ENCODE results near the gene PPP1R27.
"Not testable (repeated sequence)": the region's sequence is repeated elsewhere in the genome, so short reads cannot be mapped to it uniquely, and the experiment has no call there.

Gene PPP1R27

GRCh38 chr17:81844327-81844851, 9.5 kb upstream of the PPP1R27 start:
- Histone ChIP-seq H3K27ac (ENCODE audit: low read length) (no peak overlapping the region), H3K4me3 (ENCODE audit: low read length) (no peak overlapping the region), H3K36me3 (ENCODE audit: insufficient read depth, low read depth, low read length) (peaks cover 59% of the 10 kb centered on the region), H3K27me3 (ENCODE audit: insufficient read depth, low read length) (no peaks in the 10 kb centered on the region), H3K9ac (ENCODE audit: low read depth, low read length) (no peak overlapping the region), H3K9me3 (ENCODE audit: insufficient read depth, low read depth, low read length) (no peaks in the 10 kb centered on the region), H3K4me1 (ENCODE audit: insufficient read depth, low read length) (no peaks in the 10 kb centered on the region)

DNA sequence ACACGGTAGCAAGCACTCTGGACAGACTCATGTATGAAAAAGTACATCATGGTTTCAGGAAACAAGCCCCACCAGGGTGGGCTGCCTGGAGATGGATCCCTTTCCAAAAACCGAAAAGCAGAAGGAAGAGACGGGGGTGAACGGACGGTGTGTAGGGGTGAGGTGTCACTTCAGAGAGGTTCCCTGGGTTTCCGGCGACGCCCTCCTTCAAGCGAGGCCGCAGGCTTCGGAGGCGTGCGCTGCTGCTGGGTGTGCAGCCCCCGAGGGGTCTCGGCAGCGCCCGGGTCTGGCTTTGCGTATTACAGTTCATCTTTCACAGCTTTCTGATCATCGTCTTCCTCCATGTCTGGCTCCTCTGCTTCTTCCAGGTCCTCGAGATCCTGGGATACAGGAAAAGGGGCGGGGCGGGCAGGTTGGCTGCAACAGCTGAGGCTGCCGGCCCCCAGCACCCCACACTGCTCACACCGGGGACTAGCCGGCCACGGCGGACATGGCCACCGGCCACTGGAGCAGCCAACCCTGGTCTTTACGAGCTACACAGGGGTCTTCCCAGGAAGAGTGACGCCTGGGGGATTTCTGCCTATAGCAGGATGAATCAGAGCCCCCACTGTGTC, 9.0 kb upstream of the PPP1R27 start:
- no peak overlapping the region for H3K27ac ChIP-seq (ENCODE audit: low read length)
- H3K36me3 ChIP-seq (ENCODE audit: insufficient read depth, low read depth, low read length) = peaks cover 59% of the 10 kb centered on the region
- no peaks in the 10 kb centered on the region for H3K4me1 ChIP-seq (ENCODE audit: insufficient read depth, low read length)
- no peaks in the 10 kb centered on the region for H3K27me3 ChIP-seq (ENCODE audit: insufficient read depth, low read length)
- no peaks in the 10 kb centered on the region for H3K9me3 ChIP-seq (ENCODE audit: insufficient read depth, low read depth, low read length)
- H3K4me3 ChIP-seq (ENCODE audit: low read length) = no peak overlapping the region
- no peak overlapping the region for H3K9ac ChIP-seq (ENCODE audit: low read depth, low read length)

GRCh38 chr17:81842725-81843504, 8.1 kb upstream of the PPP1R27 start:
- H3K36me3 ChIP-seq (ENCODE audit: insufficient read depth, low read depth, low read length) = peaks cover 55% of the 10 kb centered on the region
- no peak overlapping the region for H3K9ac ChIP-seq (ENCODE audit: low read depth, low read length)
- H3K27ac ChIP-seq (ENCODE audit: low read length) = no peak overlapping the region
- H3K4me1 ChIP-seq (ENCODE audit: insufficient read depth, low read length) = no peaks in the 10 kb centered on the region
- no peaks in the 10 kb centered on the region for H3K27me3 ChIP-seq (ENCODE audit: insufficient read depth, low read length)
- H3K9me3 ChIP-seq (ENCODE audit: insufficient read depth, low read depth, low read length) = no peaks in the 10 kb centered on the region
- H3K4me3 ChIP-seq (ENCODE audit: low read length) = no peak overlapping the region

- Histone ChIP-seq H3K27me3 (ENCODE audit: insufficient read depth, low read length) (no peaks in the 10 kb centered on the region), H3K9ac (ENCODE audit: low read depth, low read length) (no peak overlapping the region), H3K36me3 (ENCODE audit: insufficient read depth, low read depth, low read length) (peaks cover 51% of the 10 kb centered on the region), H3K4me3 (ENCODE audit: low read length) (no peak overlapping the region), H3K4me1 (ENCODE audit: insufficient read depth, low read length) (no peaks in the 10 kb centered on the region), H3K9me3 (ENCODE audit: insufficient read depth, low read depth, low read length) (no peaks in the 10 kb centered on the region), H3K27ac (ENCODE audit: low read length) (no peak overlapping the region)
Observed at GRCh38 chr17:81842378-81842724, 7.5 kb upstream of the PPP1R27 start.

- Histone ChIP-seq H3K27ac (ENCODE audit: low read length) (no peak overlapping the region), H3K9me3 (ENCODE audit: insufficient read depth, low read depth, low read length) (no peaks in the 10 kb centered on the region), H3K4me3 (ENCODE audit: low read length) (no peak overlapping the region), H3K36me3 (ENCODE audit: insufficient read depth, low read depth, low read length) (peaks cover 46% of the 10 kb centered on the region), H3K4me1 (ENCODE audit: insufficient read depth, low read length) (no peaks in the 10 kb centered on the region), H3K27me3 (ENCODE audit: insufficient read depth, low read length) (no peaks in the 10 kb centered on the region), H3K9ac (ENCODE audit: low read depth, low read length) (no peak overlapping the region)
Observed at GRCh38 chr17:81841866-81842265, 7.0 kb upstream of the PPP1R27 start.

DNA sequence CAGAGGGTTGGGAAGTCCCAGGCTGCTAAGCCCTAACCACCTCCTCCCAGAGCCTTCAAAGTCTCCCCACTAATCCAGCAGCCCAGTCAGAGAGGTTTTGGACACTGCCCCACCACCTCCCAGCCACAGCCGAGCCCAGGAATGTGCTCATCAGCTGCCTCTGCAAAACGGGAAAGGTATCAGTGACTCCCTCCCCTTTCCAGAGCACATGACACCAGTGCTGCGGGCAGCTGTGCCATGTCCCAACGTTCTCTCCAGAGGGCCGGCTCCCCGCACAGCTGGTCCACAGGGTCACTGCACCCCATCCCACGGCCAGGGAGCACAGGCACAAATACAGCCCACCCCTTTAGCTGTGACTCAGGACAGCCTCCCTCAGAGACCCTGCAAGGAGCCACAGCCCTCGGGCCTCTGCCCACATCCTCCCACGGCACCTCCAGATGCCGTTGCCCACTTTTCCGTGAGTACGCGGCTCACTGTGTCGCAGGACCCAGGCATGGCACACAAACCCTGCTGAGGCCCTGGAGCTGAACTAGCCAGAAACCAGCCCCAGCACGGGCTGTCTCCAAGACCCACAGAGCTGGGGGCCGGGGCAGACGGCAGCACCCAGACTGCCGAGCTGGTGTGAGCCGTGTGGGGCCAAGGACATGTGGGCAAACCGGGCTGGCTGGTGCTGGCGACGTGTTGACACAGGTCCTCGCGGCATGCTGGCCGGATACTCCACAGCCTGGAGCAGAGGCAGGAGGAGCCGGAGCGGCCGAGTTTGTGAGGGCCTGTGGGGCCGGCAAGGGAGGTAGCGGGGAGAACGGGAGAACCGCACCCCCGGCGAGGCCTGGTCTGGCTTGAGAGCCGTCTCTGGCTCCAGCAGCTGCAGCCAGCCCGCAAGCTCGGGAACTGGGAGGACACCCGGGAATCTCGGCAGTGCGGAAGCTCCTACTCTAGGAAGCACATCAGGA, 6.3 kb upstream of the PPP1R27 start:
- no peak overlapping the region for H3K27ac ChIP-seq (ENCODE audit: low read length)
- H3K4me1 ChIP-seq (ENCODE audit: insufficient read depth, low read length) = no peaks in the 10 kb centered on the region

DNA sequence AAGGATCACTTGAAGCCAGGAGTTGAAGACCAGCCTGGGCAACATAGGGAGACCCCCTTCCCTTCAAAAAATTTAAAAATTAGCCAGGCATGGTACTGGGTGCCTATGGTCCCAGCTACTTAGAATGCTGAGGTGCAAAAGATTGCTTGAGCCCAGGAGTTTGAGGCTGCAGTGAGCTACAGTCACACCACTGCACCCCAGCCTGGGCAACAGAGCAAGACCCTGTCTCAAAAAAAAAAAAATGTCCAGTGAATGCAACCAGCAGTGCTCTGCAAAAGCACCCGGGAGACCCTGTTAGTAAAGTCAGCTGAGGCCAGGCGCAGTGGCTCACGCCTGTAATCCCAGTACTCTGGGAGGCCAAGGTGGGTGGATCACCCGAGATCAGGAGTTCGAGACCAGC, 5.2 kb upstream of the PPP1R27 start:
- H3K27ac ChIP-seq (ENCODE audit: low read length); H3K4me1 ChIP-seq (ENCODE audit: insufficient read depth, low read length); H3K9ac ChIP-seq (ENCODE audit: low read depth, low read length); H3K27me3 ChIP-seq (ENCODE audit: insufficient read depth, low read length); H3K4me3 ChIP-seq (ENCODE audit: low read length); H3K9me3 ChIP-seq (ENCODE audit: insufficient read depth, low read depth, low read length): not testable (repeated sequence)
- H3K36me3 ChIP-seq (ENCODE audit: insufficient read depth, low read depth, low read length) = peaks cover 28% of the 10 kb centered on the region

More for the DNA sequence above, 6.3 kb upstream of the PPP1R27 start:
- Histone ChIP-seq H3K36me3 (ENCODE audit: insufficient read depth, low read depth, low read length) (peaks cover 38% of the 10 kb centered on the region), H3K4me3 (ENCODE audit: low read length) (no peak overlapping the region), H3K27me3 (ENCODE audit: insufficient read depth, low read length) (no peaks in the 10 kb centered on the region), H3K9ac (ENCODE audit: low read depth, low read length) (no peak overlapping the region), H3K9me3 (ENCODE audit: insufficient read depth, low read depth, low read length) (no peaks in the 10 kb centered on the region)

GRCh38 chr17:81839301-81839700, 4.5 kb upstream of the PPP1R27 start:
- H3K9ac ChIP-seq (ENCODE audit: low read depth, low read length) = no peak overlapping the region
- no peak overlapping the region for H3K27ac ChIP-seq (ENCODE audit: low read length)
- H3K9me3 ChIP-seq (ENCODE audit: insufficient read depth, low read depth, low read length) = no peaks in the 10 kb centered on the region
- no peaks in the 10 kb centered on the region for H3K27me3 ChIP-seq (ENCODE audit: insufficient read depth, low read length)
- H3K4me1 ChIP-seq (ENCODE audit: insufficient read depth, low read length) = no peaks in the 10 kb centered on the region
- H3K4me3 ChIP-seq (ENCODE audit: low read length) = no peak overlapping the region
- peaks cover 20% of the 10 kb centered on the region for H3K36me3 ChIP-seq (ENCODE audit: insufficient read depth, low read depth, low read length)

DNA sequence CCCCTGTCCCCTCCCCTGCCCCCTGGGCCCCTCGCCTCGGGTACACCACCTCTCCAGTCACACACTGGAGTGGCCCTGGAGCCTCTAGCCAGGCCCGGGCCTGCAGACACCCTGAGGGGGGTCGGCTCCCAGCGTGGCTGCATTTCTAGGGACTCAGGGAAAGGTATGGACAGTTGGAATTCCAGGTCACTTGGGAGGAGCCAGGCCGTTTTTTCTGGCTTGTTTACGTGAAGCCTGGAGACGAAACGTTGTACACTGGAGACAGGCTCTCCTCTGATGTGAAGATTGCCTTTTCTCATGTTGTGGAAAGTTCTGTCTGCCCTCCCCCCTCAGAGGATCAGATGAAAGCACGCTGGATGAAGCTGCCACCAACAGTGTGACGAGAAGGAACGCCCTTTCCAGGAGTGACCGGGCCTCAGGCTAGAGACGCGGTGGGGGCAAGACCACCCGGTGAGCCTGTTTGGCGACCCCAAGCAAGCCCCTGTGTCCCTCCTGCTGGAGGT, 4.0 kb upstream of the PPP1R27 start:
- Histone ChIP-seq H3K27me3 (ENCODE audit: insufficient read depth, low read length) (no peaks in the 10 kb centered on the region), H3K27ac (ENCODE audit: low read length) (no peak overlapping the region), H3K36me3 (ENCODE audit: insufficient read depth, low read depth, low read length) (peaks cover 15% of the 10 kb centered on the region), H3K9ac (ENCODE audit: low read depth, low read length) (no peak overlapping the region), H3K4me3 (ENCODE audit: low read length) (no peak overlapping the region), H3K4me1 (ENCODE audit: insufficient read depth, low read length) (no peaks in the 10 kb centered on the region), H3K9me3 (ENCODE audit: insufficient read depth, low read depth, low read length) (no peaks in the 10 kb centered on the region)

DNA sequence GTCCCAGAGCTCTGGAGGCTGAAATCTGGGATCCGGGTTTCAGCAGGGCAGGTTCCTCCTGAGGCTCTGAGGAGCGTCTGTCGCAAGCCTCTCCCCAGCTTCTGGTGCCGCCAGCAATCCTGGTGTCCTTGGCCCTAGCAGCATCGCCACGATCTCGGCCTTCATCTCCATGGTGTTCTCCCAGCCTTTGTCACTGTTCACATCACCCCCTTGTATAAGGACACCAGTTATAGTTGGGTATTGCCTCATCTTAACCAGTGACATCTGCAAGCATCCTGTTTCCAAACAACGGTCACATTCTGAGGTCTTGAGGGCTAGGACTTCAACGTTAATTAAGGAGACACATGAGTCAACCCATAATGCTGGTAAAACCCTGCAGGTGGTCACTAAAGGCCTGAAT, 2.8 kb upstream of the PPP1R27 start:
- Histone ChIP-seq H3K27me3 (ENCODE audit: insufficient read depth, low read length) (no peaks in the 10 kb centered on the region), H3K27ac (ENCODE audit: low read length) (no peak overlapping the region), H3K4me3 (ENCODE audit: low read length) (no peak overlapping the region), H3K36me3 (ENCODE audit: insufficient read depth, low read depth, low read length) (peaks cover 4% of the 10 kb centered on the region; the same call in 1 of the 2 replicates), H3K9me3 (ENCODE audit: insufficient read depth, low read depth, low read length) (no peaks in the 10 kb centered on the region), H3K4me1 (ENCODE audit: insufficient read depth, low read length) (no peaks in the 10 kb centered on the region), H3K9ac (ENCODE audit: low read depth, low read length) (no peak overlapping the region)
